Activated CD8-positive, alpha-beta memory T cell treated with anti-CD3 and anti-CD28 coated beads for 48 hours (primary cell): ENCODE measurements around the gene COX14.

Experiments used
- DNase-seq, 3 experiments: peaks; one replicate each; pipeline ENCODE4 v3.0.0-alpha.2; 2020; ENCODE audit warnings: low read depth in 2 of 3, low spot score in 2 of 3

The COX14 gene

GRCh38 chr12:50084775-50085614 is 27.0 kb upstream of the COX14 start, which contains the start of gene SMARCD1:
TSS of gene SMARCD1 (plus strand) at chr12:50085342. CDS start at chr12:50085370, 28 bp downstream.
- DNase-seq = peak; percentile 60 to 74 (median 65)

DNA sequence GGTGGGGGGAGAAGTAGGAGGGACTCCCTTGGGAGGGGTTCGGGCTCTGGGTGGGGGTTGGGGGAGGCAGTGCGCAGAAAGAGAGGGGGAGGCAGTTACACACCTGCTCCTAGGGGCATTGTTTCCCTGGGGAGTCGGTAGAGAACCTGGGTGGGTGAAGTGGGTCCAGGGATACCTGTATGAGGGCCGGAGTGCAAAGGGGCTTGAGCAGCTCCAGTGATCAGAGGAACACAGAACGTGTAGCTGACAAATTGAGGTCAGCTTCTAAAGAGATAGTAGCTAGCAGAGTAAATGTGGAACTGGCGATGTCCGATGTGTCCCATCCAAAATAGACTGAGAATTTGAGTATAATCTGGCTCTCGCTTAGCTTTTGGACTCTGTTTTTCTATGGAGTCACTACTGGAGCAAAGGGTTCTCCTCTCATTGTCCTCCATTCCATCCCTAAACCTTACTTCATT is 26.4 kb upstream of the COX14 start:
- no peak for DNase-seq

DNA sequence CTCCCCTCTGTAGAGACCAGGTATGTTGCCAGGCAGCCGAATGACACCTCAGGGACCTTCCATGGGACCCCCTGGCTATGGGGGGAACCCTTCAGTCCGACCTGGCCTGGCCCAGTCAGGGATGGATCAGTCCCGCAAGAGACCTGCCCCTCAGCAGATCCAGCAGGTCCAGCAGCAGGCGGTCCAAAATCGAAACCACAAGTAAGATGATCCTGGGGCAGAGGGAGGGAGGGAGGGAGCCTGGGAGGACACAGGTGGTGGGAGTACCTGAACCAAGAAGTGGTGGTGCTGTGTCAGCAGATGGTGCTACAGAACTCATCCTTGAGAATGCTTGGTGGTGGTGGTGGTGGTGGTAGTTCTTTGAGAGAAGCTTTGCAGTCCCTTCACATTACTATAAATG is 25.9 kb upstream of the COX14 start:
- DNase-seq = no peak

- DNase-seq = no peak
These were observed 24.9 kb upstream of the COX14 start for GRCh38 chr12:50087151-50087550.

GRCh38 chr12:50087995-50088394 is 24.0 kb upstream of the COX14 start:
- DNase-seq = no peak

GRCh38 chr12:50088577-50089335 is 23.3 kb upstream of the COX14 start:
- no peak for DNase-seq

DNA sequence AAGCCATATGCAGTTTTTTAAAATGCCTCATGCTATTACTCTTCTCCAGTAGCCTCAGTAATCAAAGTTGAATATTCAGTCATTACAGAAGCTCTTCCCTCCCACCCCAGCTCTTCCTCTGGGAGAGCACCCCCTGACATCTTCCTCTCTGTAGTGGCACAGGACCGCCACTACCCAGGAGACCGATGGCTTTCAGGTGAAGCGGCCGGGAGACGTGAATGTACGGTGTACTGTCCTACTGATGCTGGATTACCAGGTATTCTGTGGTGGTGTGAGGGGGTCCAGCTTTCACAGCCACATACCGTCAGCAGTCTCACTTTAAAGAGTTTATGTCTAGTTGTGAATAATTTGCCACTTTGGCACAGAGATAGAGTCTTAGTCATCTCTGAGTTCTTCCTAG is 22.3 kb upstream of the COX14 start:
- no peak for DNase-seq

GRCh38 chr12:50090391-50090790 is 21.6 kb upstream of the COX14 start:
- no peak for DNase-seq

GRCh38 chr12:50097952-50098351 is 14.1 kb upstream of the COX14 start:
- no peak for DNase-seq

DNA sequence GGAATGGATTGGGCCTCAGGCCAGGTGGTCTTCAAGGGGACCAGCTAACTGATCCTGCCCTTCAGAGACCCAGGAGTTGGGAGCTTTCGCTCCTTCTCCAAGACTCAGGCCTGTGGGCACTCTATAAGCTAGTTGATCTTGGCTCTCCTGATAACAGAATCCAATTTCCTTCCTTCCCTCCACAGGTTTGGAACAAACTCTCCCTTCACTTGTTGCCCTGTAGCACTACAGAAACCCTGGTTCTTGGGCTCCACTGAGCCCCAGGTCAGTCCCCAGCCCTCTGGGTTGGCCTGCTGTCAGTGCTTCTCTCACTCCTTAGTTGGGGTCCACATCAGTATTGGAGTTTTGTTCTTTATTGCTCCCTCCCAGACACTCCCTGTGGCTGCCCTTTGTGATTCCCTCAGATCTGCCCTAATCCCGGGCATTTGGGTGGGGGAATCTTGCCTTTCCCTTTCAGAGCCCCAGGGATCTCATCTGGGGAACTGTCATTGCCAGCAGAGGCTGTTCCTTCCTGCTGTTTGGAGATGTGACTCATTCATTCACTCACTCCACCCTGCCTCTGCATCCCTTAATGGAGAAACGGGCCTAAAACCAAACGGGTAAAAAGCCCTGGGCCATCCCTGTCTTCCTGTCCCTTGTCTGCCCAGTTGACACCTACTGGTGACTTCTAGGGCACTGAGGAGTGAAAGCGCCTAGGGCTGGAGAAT is 12.6 kb upstream of the COX14 start:
- DNase-seq = no peak

GRCh38 chr12:50100561-50100960 is 11.5 kb upstream of the COX14 start:
- DNase-seq = no peak

- DNase-seq = no peak
These were observed 10.4 kb upstream of the COX14 start for GRCh38 chr12:50101663-50102062.

DNA sequence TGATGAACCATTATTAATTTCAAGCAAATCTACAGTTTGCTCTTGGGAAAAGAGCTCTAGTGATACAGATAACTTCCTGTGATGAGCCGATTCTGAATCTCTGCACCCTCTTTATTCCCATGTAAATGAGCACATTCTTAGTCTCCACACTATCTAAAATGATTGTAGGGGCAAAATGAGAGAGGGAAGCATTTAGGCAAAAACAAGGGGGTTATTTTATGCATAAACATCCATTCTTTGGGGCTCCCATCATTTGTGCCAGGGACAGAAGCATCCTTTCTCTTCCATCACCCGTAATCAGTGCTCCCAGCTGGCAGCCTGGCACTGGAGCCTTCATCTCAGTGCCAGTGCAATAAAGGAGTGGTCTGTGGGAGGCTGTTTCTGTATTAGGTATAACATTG is 9.9 kb upstream of the COX14 start:
- DNase-seq = no peak

DNA sequence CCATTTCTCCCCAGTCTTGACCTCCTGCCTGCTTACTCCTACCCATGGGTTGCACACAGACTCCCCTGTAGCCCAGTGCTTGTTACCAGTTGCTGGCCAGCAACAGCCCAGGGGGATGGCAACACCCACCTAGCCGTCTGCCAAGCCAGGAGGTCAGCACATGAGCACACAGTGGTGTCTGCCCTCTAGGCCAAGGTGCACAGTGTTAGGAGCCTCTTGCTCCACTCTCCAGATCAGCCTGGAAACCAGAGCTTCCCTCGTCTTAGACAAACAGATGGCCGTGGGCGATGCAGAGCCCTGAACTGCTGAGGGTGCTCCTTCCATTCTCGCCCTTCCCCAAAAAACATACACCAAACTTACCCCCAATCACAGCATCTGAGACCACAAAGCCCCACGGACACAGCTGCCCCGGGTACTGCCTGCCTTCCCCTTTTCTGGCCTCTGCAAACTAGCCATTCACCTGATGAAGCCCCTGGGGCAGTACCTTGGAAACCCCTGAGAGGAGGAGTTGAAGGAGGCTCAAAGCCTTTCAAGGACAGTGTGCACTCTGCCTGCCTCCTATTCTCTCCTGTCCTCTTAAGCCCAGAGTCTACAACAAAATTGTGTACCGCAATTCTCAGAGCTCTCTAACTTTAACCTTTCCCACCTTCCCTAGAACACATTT is 9.3 kb upstream of the COX14 start:
- no peak for DNase-seq

DNA sequence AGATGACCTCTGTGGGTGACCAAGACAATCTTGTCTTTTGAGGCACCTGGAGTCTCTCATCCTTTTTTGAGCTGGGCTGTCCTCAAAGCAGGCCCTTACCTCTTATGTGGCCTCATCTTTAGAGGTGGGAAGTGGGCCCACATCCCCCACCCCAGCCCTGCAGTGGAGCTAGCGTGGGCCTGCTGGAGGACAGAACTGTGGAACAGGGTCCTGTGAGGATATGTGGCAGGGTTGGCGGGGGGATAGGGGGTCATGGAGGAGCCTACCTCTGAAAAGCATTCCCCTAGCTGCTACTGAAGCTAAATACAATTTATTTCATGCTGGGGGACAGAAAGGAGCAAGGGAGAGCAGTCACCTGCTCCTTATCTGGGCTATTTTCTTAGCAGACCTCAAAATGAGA is 8.7 kb upstream of the COX14 start:
- no peak for DNase-seq

DNA sequence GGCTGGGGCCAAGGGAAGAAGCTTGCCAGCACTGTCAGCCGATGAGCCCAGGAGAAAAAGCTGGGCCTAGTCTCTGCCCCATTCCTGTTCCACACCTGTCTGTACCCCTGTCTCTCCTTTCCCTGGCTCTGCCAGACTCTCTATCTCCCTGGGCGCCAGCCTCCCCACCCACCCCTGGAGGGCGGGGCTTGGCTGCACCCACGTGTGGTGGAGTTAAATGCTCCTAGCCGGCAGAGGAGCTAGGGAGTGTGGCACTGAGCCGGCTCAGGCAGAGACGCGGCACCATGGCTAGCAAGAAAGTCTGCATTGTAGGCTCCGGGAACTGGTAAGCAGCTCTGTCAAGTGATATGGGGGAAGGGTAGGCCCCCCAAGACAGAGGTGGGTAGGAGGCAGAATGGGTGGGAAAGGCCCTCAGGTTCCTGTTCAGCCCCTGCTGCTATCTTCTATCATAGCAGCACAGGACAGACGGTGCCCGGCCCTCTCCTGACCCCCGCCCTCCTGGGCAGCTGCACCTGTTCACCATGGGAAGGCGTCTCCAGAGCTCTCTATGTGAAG is 8.2 kb upstream of the COX14 start, which contains the start of gene GPD1:
TSS of gene GPD1 (plus strand) at position 242 of the 555 bp plus-strand sequence. CDS start at position 285, 43 bp downstream.
- DNase-seq = no peak

GRCh38 chr12:50104417-50105366 is 7.3 kb upstream of the COX14 start:
- DNase-seq = no peak

DNA sequence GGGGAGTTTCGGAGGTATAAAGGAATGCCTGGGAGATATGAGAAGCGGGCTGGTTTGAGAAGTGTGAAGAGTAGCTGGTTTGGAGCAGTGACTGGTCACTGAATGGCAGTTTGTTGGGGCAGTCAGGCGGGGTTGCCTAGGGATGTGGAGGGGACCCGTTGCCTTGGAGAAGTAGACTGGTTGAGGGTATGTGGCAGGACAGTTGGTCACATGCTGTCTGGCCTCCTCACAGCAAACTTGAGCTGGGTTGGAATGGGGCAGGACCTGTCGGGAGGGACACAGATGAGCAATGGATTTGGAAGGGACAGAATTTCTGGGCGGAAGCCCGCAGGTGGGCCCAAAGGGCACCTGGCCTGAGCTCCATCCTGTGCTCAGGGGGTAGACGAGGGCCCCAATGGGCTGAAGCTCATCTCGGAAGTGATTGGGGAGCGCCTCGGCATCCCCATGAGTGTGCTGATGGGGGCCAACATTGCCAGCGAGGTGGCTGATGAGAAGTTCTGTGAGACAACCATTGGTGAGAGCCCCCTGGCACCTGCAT is 6.1 kb upstream of the COX14 start:
- no peak for DNase-seq

DNA sequence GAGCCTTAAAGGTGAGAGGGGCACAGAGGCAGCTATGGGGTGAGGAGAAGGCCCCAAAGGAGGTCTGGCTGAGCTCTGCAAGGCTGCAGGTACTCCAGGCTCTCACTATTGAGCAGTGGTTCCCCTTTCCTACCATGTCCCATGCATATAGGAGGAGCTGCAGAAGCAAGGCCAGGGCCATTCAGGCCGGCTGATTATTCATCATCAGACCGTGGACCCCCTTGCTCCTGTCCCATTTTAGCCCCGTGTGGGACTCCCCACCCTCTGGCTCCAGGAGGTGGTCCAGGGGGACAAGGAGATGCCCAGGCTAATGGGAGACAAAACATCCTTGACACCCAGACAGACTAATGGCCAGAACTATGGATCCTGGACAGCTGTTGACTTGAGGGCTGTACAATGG is 5.1 kb upstream of the COX14 start:
- DNase-seq = no peak
